HCT116 (cell line): ENCODE data around the gene RNU5D-1.

Experiments
- ATF3 ChIP-seq: IDR thresholded peaks from 2 replicates; pipeline ENCODE4 v1.6.1; 2012
- CTCF ChIP-seq, 3 experiments: fragments of 200-600 bp in 1 of 3; sonication (generic) in 1 of 3; IDR thresholded peaks in 2 of 3; conservative IDR thresholded peaks in 1 of 3; 2 replicates each; pipeline ENCODE4 v1.5.1; 2012 to 2017; ENCODE audit warnings: low read depth in 2 of 3, low read length in 2 of 3, antibody characterized with exemption in 1 of 3, borderline replicate concordance in 1 of 3, control low read depth in 1 of 3, mild to moderate bottlenecking in 1 of 3, mixed read lengths in 1 of 3, mixed run types in 1 of 3, moderate library complexity in 1 of 3; ENCODE audit not compliant: insufficient read depth in 1 of 3
- FOSL1 ChIP-seq: IDR thresholded peaks from 2 replicates; pipeline ENCODE4 v1.6.1; 2012; ENCODE audit warnings: low read depth
- MAX ChIP-seq: IDR thresholded peaks from 2 replicates; pipeline ENCODE4 v1.6.1; 2012
- POLR2A ChIP-seq: IDR thresholded peaks from 2 replicates; pipeline ENCODE4 v1.7.0; 2011; ENCODE audit warnings: borderline replicate concordance; ENCODE audit not compliant: insufficient read depth, insufficient read length; ENCODE audit errors: extremely low read depth
- RAD21 ChIP-seq: IDR thresholded peaks from 2 replicates; pipeline ENCODE4 v1.6.1; 2012; ENCODE audit warnings: low read depth, mild to moderate bottlenecking
- REST ChIP-seq: IDR thresholded peaks from 2 replicates; pipeline ENCODE4 v1.6.1; 2012; ENCODE audit warnings: low read depth
- SIN3A ChIP-seq: IDR thresholded peaks from 2 replicates; pipeline ENCODE4 v1.6.1; 2012; ENCODE audit warnings: low read depth
- SP1 ChIP-seq: IDR thresholded peaks from 2 replicates; pipeline ENCODE4 v1.6.1; 2012; ENCODE audit warnings: low read depth
- SRF ChIP-seq: IDR thresholded peaks from 2 replicates; pipeline ENCODE4 v1.6.1; 2012; ENCODE audit warnings: low read depth
- YY1 ChIP-seq: IDR thresholded peaks from 2 replicates; pipeline ENCODE4 v1.6.1; 2011; ENCODE audit warnings: low read length, low read depth, moderate library complexity, mild to moderate bottlenecking; ENCODE audit not compliant: insufficient replicate concordance; ENCODE audit errors: extremely low read depth

- TF ChIP-seq CTCF (IDR thresholded peaks at IDR 0.05 in 2 of 3, conservative IDR thresholded peaks at IDR 0.05 in 1 of 3; ENCODE audit: borderline replicate concordance in 1 of 3, insufficient read depth in 1 of 3, low read depth in 2 of 3, low read length in 2 of 3) (no peak), POLR2A (no peak), YY1 (no peak), ATF3 (no peak), MAX (no peak), SP1 (no peak), FOSL1 (no peak), SRF (no peak), SIN3A (no peak), REST (no peak), RAD21 (no peak)
Observed at GRCh38 chr1:44717156-44717555, 13.8 kb downstream of the RNU5D-1 start.
